GM13976 (cell line): ENCODE data around the gene RRBP1.
A peak's percentile ranks its signal among the peaks of the same experiment; 100 is the strongest.

Source experiments
- DNase-seq: peaks from one replicate; pipeline ENCODE4 v3.0.0; 2012; ENCODE audit warnings: low spot score
- in situ Hi-C: fragments of 300-500 bp; cut with MboI; formaldehyde crosslinking; loops from one replicate; pipeline ENCODE4 v1.12.0; 2022; ENCODE audit warnings: low sequenced_read_pairs, mixed read lengths, inconsistent platforms; ENCODE audit not compliant: unreplicated experiment
- TF ChIP-seq, protein P1 (sequence below): IDR thresholded peaks from 2 replicates; pipeline ENCODE4 v1.5.1; 2012; ENCODE audit warnings: borderline replicate concordance, mild to moderate bottlenecking; ENCODE audit not compliant: insufficient read depth; ENCODE audit errors: extremely low read depth, missing control alignments, control extremely low read depth

Gene RRBP1

DNA sequence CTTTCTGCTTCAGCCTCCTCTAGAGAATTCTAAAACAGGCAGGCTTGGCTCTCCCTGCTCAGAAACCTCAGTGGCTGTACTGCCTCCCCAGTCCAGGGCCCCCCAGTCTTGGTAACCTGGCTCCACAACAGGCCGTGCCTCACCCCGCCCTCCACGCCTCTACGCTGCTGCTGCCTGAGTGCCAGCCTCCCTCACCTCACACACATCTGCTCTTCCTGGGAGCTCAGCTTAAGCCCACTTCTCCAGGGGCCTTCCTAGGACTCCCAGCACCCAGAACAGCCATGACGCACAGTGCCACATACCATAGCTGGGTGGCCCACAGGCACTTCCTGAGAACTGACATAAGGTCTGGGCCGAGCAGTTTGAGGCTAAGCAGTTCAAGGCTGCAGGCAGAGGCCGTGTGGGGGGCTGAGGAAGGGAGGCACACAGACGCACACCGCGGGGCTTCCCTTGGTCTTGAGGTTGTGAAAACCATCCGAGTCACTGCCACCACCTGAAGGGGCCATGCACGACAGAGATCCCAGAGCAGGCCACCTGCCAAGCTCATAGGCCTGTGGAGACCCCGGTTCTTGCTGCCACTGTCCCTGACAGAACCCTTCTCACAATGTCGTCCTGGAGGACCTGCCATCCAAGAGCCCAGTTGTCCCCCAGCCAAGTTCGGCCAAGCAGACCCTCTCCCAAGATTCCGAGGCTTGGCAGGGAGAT, 69.6 kb downstream of the RRBP1 start:
- in situ Hi-C loops, result no loop called here
- TF ChIP-seq, protein P1, sequence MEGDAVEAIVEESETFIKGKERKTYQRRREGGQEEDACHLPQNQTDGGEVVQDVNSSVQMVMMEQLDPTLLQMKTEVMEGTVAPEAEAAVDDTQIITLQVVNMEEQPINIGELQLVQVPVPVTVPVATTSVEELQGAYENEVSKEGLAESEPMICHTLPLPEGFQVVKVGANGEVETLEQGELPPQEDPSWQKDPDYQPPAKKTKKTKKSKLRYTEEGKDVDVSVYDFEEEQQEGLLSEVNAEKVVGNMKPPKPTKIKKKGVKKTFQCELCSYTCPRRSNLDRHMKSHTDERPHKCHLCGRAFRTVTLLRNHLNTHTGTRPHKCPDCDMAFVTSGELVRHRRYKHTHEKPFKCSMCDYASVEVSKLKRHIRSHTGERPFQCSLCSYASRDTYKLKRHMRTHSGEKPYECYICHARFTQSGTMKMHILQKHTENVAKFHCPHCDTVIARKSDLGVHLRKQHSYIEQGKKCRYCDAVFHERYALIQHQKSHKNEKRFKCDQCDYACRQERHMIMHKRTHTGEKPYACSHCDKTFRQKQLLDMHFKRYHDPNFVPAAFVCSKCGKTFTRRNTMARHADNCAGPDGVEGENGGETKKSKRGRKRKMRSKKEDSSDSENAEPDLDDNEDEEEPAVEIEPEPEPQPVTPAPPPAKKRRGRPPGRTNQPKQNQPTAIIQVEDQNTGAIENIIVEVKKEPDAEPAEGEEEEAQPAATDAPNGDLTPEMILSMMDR, result no peak
- DNase-seq, result peak; percentile 20

DNA sequence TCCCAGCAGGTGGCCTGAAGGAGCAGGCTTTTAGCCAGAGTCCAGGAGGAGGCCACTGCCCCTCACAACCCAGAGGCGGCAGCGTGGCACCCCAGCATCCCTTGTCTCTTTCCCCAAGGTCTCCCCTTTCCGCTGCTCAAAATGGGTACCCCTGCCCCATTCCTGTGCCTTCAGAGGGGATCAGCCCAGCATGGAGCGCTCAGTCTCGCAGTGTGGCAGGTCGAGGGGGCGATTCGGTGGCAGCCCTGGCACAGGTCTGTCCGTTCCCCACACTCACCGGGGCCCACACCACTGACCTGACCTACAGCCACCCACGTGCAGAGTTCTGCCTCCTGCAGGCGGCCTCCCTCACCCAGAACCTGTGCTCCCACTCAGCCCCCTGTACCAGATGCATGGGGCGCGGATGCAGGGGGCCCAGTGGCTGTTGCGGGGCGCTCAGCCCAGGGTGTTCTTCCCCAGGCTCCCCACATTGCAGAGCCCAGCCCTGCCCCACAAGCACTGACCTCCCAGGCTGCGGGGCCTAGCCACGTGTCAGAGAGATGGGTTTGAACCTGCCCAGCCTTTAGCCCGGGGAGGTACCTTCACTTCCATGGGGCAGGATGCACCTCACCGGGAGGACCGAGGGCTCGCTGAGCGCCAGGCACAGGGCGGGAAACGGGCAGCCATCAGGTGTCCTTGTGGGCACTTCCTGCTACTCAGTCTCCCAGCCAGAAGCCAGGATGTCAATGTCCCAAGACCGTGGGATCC, 70.3 kb downstream of the RRBP1 start:
- DNase-seq, result peak; percentile 37
- TF ChIP-seq, protein P1, result no peak
- in situ Hi-C loops, result no loop called here

DNA sequence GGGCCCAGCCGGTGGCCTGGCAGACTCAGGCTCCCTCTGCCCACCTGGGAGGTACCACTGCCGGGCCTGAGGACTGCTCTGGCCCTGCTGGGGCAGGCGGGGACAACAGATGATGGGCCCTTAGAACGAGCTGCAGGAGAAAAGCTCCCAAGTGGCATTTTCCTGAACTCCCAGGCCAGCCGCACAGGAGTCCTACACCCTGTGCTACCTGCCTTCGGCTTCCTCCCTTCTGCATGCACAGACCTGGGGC, 70.8 kb downstream of the RRBP1 start:
- no peak for DNase-seq
- in situ Hi-C loops, result no loop called here
- TF ChIP-seq, protein P1, result no peak

DNA sequence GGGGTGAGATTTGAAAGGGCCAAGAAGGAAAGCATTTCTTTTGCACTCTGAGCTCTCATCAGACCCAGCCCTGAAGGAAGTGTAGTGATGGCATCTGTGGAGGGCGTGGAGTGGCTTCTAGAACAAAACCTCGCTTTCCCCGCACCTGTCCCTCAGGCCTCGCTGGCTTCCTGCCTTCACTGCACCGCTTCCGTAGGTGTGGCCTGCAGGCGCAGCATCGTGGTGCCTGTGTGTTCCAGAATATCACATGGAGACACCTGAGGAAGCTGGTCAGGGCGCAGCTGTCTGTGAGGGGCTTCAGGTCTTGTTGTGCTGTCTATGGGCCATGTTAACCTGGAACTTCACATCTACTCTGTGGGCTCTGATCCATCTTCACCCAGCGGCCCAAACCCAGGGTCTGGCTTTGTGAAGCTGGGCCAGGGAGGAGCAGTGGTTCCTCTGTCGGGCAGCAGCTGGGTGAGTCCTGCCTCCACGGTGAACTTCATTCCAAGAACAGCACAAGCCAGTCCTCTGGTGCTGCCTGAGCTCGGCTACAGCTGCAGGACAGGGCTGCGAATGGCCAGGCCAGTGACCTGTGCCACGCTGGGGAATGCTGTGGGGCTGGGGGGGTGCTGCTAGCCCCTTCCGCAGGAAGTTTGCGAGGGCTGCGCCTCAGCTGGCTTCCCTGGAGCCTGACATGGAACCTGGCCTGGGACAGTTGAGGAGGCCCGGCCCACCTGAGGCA, 71.3 kb downstream of the RRBP1 start:
- in situ Hi-C loops, result no loop called here
- peak; percentile 15 for DNase-seq
- TF ChIP-seq, protein P1, result no peak

DNA sequence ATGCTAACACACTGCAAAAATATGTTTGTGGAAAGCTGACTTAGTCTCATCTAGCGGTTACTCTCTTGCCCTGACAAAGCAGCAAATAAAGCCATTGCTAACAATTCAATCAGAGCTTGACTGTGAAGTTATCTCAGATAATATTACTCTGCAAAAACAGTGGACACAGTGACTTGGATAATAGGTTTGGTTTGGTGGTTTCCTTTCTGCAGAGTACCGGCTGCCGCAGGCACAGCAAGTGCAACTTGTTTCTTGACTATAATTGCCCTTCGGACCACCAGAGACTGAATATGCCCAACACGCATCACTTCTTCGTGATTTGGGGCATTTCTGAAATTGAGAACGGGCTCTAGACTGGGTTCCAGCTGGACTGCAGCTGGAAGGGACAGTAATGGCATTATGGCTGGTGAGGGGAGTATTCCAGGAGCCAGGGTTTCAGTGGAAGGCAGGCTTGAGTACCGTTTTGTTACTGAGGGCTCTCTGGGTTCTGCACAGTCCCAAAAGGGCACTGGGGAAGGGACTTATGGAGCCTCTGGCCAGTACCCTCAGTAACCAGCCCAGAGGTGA, 72.1 kb downstream of the RRBP1 start:
- TF ChIP-seq, protein P1, result no peak
- in situ Hi-C loops, result no loop called here
- DNase-seq, result no peak

DNA sequence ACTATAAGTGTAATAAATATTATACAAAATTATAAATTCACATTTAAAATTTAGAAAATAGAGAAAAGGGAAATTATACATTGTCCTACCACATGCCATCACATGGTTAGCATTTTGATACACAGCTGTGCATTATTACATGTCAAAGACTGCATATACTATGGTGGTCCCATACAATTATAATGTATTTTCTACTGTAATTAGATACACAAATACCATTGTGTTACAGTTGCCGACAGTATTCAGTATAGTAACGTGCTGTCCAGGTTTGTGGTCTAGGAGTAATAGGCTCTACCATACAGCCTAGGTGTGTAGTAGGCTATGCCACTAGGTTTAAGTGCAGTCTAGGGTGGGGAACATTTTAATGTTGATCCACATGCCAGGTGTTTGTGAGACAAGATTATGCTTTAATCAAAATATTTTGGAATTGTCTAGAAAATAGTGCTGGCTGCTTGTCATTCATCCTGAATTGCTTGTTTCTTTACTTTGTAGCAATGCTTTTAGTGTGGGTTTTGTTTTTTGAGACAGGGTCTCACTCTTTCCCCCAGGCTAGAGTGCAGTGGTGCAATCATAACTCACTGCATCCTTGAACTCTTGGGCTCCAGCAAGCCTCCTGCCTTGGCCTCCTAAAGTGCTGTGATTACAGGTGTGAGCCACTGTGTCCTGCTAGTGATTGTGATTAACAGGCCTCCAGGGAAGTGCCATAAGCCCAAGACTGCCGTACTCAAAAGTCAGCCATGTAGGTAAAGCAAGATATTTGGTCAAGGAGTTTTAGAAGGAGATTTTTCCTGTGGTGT, 73.1 kb downstream of the RRBP1 start:
- in situ Hi-C loops, result no loop called here
- TF ChIP-seq, protein P1, result no peak
- no peak for DNase-seq
